C4-2B (cell line): ENCODE measurements around the gene PRDM5.

Experiments
- H3K27ac ChIP-seq: fragments of 450-650 bp; 2 replicates; pipeline ENCODE4 v1.5.1; 2017
- ZFX ChIP-seq: fragments of 450-650 bp; IDR thresholded peaks from 2 replicates; pipeline ENCODE4 v1.6.1; 2017
- TF ChIP-seq, protein P1 (sequence below): fragments of 450-650 bp; conservative IDR thresholded peaks from 2 replicates; pipeline ENCODE4 v1.5.1; 2017; ENCODE audit warnings: mild to moderate bottlenecking

PRDM5 gene

DNA sequence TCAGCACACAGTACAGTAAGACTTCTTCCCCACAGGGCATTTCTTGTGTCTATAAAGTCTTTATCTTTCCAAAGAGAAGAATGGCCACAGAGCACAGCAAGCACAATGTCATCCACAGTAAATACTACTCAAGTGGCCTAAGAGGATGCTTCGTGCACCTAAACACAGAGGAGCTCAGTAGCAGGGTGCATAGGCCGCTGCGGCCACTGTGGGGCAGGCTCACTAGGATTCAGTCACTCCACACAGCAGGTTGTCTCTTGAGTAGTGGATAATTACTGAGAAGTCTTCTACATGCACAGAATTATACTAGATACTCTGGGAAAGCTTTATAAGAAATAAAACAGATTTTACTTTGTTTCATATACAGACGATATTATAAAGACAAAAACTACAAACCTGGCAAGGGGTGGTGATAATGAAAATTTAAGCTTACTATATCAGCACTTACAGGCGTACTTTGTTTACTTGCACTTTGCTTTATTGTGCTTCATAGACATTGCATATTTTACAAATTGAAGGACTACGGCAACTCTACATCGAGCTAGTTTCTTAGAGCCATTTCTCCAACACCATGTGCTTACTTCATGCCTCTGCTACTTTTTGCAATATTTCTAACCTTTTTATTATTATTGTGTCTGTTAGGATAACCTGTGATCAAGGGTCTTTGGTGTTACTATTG, 78.5 kb downstream of the PRDM5 start:
- TF ChIP-seq, protein P1, sequence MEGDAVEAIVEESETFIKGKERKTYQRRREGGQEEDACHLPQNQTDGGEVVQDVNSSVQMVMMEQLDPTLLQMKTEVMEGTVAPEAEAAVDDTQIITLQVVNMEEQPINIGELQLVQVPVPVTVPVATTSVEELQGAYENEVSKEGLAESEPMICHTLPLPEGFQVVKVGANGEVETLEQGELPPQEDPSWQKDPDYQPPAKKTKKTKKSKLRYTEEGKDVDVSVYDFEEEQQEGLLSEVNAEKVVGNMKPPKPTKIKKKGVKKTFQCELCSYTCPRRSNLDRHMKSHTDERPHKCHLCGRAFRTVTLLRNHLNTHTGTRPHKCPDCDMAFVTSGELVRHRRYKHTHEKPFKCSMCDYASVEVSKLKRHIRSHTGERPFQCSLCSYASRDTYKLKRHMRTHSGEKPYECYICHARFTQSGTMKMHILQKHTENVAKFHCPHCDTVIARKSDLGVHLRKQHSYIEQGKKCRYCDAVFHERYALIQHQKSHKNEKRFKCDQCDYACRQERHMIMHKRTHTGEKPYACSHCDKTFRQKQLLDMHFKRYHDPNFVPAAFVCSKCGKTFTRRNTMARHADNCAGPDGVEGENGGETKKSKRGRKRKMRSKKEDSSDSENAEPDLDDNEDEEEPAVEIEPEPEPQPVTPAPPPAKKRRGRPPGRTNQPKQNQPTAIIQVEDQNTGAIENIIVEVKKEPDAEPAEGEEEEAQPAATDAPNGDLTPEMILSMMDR, result peak; percentile 45
- TF ChIP-seq ZFX, result no peak

DNA sequence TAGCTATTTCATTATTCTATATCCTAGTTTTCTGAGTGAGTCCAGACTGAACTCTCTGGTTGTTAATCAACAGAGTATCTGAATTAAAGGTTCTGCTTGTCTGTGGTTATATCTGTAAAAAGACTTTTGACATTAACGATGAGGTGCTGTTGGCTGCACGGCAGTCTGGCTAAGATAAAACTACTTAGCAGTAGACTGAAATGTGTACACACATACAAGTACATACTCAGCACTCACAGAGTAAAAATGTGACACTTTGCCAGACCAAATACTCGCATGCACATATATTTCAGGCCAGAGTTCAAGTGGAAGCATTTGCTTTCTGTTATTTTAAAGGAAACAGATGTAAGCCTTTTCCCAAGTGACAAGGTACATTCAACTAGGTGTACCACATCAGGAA, 80.5 kb downstream of the PRDM5 start:
- TF ChIP-seq, protein P1, result no peak
- TF ChIP-seq ZFX, result no peak
- no peak overlapping the region for H3K27ac ChIP-seq

More for the DNA sequence above, 78.5 kb downstream of the PRDM5 start:
- H3K27ac ChIP-seq, result no peak overlapping the region

DNA sequence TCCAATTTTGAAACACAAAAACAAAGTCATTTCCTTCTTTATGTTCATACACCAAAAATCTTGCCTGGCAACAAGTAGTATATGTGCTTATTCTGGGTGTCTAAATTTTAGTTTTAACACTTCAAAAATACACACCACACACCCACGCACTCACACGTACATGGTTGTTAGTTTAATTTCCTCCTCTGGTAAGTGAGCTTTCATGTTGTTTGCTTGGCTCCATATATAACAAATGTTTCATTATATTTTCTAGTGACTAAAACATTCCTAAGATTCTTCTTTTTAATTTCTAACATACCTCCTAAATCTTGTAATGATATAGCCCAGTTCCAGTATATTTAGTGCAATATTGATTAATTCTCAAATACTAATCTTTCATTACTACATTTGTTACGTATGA, 80.9 kb downstream of the PRDM5 start:
- TF ChIP-seq, protein P1, result no peak
- TF ChIP-seq ZFX, result no peak
- H3K27ac ChIP-seq, result no peak overlapping the region

DNA sequence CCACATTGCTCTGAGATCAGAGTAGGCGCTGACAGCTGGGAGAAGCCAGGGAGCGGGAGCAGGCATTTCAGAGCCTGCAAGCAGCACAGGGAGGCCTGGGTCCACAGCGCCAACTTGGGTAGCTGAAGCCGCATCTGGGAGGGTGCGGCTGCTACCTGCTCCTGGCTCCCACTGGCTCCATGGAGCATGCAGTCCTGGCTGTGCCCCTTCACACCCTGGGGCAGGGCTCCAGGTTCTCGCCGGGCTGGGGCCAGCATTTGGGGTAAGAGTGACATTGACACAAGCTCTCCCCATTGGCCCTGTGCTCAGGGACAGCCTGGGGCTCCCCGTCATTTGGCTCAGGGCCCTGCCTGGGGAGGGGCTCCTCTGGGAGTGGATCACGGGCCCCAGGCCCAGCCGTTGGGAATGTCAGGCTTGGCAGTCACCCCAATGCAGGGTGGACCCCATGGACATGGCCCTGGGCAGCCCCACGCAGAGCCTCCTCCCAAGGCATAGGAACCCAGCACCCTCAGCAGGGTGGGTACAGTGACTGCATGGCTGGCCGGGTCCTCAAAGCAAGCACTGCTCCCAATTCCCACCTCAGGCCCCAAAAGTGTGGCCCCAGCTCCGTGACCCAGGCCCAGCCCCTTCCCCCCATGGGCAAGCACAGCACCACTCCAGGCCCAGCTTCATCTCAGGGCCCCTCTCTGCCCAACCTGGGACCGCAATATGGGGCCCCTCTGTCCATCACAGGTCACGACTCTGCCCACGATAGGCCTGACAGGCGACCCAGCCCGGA, 82.4 kb downstream of the PRDM5 start:
- no peak overlapping the region for H3K27ac ChIP-seq
- TF ChIP-seq, protein P1, result no peak
- no peak for TF ChIP-seq ZFX

DNA sequence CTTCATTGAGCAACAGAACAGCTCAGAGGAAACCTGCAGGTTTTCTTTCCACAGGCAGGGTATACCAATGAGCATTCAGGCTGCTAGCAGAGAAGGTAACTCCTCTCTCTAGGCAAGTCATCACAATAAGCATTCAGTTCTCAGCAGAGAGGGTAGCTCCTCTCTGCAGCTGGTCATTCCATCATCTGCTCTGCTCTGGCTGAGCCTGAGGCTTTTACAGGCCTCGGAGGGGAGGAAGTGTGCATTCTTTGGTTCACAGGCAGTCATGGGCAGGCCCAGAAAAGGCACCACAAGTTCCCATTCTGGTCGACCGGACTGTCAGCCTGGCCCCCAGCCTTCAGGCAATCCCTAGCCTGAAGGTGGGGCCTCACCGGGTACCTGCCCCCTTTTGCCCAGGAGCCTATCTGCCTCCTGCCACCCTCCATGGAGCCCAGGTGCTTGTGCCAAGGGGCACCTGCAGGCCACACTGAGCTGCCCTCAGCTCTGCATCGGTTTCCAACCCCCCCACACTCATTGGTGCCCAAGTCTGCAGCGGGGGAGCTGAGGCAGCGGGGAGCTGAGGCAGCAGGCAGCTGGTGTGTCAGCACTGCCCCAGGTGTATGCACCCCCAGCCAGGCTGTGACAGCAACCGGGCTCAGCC, 83.1 kb downstream of the PRDM5 start:
- no peak overlapping the region for H3K27ac ChIP-seq
- TF ChIP-seq, protein P1, result no peak
- TF ChIP-seq ZFX, result no peak

DNA sequence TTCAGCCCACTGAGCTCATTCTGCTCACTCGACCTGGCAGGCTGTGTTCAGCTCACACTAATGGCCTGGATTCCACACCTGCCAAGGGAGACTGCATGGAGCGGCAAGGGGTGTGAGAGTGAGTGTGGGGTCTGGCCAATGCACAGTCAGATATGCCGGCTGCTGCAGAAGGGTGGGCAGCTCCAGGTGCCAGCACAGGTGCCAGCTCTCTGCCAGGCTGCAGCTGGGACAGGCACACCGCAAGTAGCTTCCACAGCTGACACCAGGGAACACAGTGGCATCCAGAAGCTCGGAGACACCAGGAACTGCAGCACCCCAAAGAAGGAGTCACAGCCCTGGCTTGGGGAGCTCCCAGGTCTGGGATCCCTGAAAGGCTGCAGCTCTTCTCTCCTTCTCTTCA, 83.7 kb downstream of the PRDM5 start:
- TF ChIP-seq, protein P1, result no peak
- TF ChIP-seq ZFX, result no peak
- no peak overlapping the region for H3K27ac ChIP-seq

DNA sequence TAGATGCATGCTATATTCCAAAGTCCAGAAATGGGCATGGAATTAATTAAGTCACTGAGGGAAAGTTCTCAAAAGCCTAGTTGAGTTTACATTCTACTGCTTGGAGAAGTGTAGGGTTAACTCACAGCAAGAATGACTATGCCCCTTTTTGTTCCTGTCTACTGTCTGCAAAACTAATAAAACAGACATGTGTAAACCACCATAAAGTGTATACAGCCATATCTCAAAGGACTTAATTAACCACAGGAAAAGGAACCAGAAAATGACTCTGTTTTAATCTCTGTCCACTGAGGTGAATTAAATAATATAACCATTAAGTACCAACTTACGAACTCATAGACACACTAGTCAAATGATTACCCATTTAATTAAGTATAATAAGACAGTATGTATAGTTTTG, 84.9 kb downstream of the PRDM5 start:
- H3K27ac ChIP-seq, result no peak overlapping the region
- TF ChIP-seq ZFX, result no peak
- TF ChIP-seq, protein P1, result no peak
